NCI-H82 treated with DMSO at 0.1 percent for 48 hours (cell line): ENCODE data around the gene TMEM131L.
"Not testable (repeated sequence)": the region's sequence is repeated elsewhere in the genome, so short reads cannot be mapped to it uniquely, and the experiment has no call there.

Experiments used
- DNase-seq: peaks from one replicate; lab custom pipeline; 2025; ENCODE audit not compliant: unreplicated experiment; lab: John Stamatoyannopoulos, UW

The TMEM131L gene

DNA sequence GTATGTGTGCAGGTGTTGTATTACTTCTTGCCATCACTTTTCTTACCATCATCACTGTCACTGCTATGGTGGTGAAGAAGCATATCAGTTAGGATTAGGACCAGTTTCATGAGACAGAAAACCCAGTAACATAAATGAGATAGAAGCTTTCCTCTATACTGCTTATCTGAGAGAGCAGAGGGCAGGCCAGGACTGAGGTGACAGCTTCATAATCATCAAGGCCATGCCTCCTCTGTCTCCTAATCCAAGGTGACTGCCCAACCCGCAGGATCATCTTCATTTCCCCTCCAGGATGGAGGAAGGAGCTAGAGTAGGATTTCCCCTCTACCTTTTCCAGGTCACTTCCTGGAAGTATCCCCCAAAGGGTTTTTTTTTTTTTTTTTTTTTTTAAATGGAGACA is 35.4 kb downstream of the TMEM131L start:
- no peak for DNase-seq

DNA sequence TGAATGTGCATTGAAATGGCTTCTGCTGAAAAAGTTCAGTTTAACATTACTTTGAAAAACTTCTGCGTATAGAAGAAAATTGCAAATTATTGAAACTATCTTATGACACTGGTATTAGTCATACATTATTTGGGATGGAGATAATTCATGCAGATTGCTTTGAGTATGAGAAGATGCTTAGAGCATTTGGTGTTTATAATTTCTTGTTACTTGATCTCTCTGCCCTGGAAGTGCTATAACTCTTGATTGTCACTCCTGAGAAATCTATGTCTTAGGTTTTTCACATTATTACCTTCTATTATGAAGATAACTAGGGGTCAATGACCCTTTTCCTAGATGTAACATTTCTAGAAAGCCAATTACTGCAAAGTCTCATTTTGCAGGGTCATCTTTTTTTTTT is 36.4 kb downstream of the TMEM131L start:
- DNase-seq, result no peak

DNA sequence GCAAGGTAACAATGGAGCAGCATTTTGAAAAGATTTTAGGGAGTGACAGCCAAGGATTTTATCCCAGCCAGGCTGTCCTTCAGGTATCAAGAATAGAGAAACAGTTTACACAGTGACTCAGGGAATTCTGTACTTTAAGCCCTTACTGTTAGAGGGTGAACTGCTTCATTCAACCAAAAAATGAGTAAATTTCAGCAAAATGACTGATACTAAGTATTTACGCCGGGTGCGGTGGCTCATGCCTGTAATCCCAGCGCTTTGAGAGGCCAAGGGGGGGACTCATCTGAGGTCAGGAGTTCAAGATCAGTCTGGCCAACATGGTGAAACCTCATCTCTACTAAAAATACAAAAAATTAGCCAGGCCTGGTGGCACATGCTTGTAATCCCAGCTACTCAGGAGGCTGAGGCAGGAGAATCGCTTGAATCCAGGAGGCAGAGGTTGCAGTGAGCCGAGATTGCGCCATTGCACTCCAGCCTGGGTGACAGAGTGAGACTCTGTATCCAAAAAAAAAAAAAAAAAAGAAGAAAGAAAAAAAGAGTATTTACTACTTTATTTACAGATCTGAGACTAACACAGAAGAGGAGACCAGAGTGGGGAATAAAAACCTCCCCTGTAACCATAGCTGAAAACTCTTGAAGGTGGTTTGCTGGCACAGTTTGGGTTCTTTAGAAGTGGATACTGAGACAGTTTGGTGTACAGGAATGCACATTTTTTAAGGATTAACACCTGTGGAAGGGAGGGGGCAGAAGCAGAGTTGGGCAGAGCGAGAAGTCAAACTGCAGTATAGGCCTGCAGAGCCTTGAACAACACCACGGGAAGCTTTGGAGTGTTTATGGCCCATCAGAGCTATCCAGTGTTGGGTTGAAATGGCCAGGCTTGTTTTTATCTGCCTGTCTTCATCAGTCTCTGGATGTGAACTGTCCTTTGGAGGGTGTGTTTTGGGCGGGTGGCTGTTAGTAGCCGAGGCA is 40.5 kb downstream of the TMEM131L start:
- DNase-seq, result no peak

DNA sequence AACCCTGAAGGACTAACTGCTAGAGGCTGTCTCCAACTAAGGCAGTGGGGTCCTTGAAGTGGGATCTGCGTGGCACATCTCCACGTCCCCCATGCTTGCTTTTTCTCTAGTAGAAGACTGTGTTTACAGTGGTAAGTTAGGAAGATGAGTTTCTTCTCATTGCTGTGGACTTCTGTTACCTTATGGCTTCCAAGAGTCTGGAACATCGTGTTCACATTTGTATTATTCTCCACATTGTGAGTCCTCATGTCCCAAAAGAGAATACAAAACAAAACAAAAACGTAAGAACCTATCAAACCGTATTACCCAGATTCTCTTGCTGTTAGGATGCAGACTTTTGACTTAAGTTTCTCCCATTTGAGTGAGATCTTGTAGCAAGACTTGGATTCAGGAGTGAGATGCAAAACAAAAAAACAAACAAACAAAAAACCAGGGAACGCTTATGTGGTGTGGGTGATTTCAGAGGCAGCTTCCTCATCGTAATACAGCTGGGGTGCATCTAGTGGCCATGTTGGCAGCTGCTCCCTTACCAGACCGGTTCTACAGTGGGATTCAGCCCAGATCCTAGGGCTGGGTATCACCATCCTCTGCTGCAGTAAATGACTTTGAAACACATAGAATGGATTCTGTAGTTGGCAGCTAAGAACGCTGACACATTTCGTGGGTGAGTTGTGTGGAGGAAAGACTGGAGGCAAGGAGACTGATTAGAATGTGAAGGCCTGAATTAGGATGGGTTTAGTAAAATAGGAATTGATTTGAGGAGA is 41.3 kb downstream of the TMEM131L start:
- DNase-seq, result no peak

DNA sequence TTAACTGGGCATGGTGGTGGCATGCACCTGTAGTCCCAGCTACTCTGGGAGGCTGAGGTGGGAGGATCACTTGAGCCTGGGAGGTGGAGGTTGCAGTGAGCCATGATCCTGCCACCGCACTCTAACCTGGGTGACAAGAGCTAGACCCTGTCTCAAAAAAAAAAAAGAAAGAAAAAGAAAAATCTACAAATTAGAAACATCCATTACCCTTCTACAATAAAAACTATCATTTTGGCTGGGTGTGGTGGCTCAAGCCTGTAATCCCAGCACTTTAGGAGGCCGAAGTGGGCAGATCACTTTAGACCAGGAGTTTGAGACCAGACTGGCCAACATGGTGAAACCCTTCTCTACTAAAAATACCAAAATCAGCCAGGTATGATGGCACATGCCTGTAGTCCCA is 43.1 kb downstream of the TMEM131L start:
- not testable (repeated sequence) for DNase-seq

DNA sequence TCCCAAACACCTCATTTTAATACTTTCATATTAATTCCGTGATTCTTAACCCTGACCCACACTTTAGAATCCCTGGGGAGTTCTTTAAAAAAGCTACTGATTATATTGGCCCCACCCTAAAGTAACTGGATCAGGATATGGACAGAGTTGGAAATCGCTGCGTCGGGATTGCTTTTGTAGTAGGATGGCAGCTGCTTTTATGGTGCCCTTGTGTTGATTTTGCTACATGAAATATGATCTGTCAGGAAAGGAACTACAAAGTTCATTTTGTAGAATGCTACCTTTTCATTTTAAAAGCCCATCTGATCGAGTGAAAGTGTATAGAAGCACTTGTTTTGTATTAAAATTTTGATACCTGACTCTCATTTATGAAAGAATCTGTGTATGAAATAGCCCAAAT is 43.6 kb downstream of the TMEM131L start:
- no peak for DNase-seq

DNA sequence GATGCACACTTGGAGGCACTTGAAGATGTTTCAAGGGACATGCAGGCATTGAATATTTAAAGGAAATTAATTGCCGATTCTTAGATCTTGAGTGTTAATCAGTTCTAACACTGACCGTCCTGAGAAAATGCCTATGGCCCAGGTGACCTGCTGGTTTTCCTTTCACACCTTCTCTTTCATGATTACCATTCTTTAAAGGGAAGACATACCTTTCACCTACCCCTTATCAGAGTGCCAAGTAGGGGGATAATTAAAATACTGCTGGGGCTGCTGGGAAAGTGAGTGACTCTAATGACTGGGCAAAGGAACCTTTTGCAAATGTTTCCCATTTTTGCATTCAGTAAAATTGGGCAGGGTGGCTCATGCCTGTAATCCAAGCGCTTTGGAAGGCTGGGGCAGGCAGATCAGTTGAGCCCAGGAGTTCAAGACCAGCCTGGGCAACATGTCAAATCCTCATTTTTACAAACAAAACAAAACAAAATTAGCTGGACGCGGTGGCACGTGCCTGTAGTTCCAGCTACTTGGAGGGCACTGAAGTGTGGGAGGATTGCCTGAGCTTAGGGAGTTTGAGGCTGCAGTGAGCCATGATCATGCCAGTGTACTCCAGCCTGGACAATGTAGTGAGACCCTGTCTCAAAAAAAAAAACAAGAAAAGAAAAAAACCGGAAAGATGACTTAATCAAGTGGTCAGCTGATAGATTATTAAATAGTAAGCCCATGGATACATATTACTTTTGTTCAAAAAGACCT is 44.3 kb downstream of the TMEM131L start:
- no peak for DNase-seq

DNA sequence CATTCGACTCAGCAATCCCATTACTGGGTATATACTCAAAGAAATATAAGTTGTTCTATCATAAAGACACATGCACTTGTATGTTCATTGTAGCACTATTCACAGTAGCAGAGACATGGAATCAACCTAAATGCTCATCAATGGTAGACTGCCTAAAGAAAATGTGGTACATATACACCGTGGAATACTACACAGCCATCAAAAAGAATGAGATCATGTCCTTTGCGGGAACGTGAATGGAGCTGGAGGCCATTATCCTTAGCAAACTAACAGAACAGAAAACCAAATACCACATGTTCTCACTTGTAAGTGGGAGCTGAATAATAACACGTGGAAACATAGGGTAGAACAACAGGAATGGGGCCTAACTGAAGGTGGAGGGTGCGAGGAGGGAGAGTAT is 44.9 kb downstream of the TMEM131L start:
- DNase-seq, result no peak

DNA sequence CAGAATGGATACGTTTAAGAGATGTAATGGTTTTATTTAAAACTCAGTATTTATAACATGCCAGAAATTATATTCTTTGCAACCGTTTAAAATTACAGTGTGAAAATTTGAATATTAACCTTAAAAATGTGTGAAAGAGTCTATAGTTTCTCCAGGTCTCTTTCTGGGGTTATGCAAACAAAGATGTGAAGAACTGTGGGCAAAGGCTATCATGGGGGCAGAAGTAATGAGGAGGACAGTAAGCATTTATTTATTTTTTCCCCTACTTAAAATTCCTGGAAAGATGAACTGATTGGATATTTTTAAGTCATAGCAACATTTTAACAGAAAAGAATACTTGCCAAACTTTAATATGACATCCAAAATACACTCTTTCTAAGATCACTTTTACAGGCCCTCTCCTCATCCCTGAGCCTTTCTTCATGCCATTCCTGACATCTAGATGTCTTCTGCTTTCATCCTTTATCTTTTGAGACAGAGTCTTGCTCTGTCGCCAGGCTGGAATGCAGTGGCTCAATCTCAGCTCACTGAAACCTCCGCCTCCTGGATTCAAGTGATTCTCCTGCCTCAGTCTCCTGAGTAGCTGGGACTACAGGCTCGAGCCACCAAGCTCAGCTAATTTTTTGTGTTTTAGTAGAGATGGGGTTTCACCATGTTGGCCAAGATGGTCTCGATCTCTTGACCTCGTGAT is 46.1 kb downstream of the TMEM131L start:
- DNase-seq, result no peak

DNA sequence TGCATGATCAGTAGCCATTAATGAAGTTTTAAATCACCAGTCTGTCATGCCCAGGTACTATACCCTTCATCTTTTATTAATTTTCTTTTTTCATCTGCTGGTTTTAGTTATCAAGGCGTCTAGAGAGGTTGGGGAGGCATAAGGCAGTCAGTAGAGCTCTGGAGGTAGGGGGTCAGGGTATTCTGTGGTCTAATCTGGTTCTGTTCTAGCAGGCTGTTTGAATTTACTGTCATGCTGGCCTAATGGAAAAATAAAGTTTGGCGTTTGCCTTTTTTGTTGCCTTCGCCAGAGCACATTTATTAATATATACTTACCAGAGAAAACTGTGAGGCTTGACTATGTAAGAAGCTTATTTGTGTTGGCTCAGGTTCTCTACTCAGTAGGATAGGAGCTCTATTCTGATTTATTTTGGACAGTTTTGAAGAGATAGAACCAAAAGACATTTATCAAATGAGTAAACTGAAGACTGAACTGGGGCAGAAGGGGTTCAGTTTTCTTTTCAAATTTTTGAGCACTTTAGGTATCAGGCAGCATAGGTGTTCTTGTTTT is 46.9 kb downstream of the TMEM131L start:
- DNase-seq, result no peak

DNA sequence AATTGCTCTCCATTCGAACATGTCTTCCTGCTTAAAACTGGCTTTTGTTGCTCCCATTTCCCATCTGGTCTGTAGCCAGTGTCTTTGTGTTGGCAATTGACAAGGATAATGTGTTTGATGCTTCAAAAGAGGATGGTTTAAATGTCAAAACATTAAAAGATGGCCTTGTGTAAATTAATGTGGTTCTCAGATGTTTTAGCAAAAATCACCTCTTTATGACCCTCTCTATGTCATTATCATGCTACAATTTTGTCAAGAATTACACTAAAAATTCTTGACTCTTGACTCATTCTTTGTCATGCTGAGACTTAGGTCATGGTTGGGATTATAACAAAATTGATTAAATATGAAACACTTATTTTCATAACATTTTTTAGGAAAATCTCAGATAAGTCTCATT is 47.4 kb downstream of the TMEM131L start:
- DNase-seq, result no peak

DNA sequence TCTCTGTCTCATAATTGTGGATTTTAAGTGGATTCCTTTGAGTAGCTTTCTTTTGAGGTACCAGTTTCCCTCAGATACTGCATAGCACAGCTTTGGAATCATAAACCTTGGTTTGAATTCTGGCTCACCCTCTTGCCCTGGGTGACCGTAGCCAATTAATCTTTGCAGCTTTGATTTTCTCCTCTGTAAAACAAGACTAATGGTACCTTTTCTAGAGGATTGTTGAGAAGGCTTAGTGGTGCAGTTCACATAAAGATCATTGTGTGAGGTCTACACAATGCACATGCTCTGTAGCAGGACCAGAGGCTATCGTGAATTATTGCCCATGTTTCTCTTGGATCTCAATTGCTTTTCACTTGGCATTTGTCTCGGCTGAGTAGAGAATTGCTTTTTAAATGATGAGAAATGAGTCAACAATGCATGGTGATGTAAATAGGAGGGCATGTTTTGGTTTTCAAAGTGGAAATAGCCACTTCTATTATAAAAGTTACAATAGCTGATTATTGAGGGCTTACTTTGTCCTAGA is 47.9 kb downstream of the TMEM131L start:
- DNase-seq, result no peak

DNA sequence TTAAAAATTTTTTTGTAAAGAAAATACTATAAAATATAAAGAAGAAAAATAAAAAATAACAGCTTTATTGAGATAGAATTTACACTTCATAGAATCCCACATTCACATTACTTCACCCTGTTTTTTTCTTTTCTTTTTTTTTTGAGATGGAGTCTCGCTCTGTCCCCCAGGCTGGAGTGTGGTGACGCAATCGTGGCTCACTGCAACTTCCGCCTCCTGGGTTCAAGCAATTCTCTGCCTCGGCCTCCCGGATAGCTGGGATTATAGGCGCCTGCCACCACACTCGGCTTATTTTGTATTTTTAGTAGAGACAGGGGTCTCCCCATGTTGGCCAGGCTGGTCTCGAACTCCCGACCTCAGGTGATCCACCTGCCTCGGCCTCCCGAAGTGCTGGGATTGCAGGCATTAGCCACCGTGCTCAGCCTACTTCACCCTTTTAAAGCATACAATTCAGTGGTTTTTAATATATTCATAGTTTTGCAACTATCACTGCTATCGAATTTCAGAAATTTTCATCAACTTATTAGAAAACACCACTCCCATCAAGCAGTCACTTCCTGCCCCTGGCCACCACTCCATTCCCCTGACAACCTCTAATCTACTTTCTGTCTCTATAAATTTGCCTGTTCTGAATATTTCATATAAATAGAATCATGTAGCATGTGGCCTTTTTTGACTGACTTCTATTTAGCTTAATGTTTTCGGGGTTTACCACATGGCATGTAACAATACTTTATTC is 48.7 kb downstream of the TMEM131L start:
- DNase-seq, result no peak

DNA sequence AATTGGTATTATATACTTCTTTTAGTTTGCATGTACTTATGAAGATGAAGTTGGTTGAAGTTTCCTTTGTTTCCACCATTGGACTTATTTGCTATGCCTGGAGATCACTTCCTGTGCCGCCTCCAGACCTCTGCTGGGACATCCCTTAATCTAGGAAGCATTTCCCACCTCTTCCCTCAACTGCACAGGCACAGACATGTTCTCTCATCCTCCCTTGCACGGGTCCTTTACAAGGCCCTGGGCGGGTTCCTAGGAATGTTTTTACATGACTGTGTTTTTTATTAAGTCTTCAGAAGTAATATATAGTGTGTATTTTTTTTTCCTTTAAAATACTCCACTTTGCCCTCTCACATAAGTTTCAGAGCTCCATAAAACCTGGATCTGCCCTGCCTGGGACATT is 51.0 kb downstream of the TMEM131L start:
- DNase-seq, result no peak

DNA sequence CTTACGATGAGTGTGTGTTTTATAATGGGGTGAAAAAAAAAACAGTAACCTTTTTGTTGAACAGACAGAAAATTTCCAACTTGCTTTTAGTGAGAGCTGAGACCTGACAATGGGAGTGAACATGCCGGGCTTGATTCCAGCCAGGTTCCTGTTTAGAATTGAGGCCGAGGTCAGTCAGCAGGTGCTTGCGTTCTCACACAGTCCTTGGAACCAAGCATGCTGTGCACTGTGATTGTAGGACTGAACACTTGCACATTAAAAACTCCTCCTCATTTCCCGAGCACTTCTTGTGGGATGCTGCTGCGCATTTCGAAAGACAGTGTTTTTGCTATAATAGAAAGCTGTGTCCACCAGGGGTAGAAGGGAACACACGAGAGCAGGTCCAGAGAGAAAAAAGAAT is 51.8 kb downstream of the TMEM131L start:
- no peak for DNase-seq

DNA sequence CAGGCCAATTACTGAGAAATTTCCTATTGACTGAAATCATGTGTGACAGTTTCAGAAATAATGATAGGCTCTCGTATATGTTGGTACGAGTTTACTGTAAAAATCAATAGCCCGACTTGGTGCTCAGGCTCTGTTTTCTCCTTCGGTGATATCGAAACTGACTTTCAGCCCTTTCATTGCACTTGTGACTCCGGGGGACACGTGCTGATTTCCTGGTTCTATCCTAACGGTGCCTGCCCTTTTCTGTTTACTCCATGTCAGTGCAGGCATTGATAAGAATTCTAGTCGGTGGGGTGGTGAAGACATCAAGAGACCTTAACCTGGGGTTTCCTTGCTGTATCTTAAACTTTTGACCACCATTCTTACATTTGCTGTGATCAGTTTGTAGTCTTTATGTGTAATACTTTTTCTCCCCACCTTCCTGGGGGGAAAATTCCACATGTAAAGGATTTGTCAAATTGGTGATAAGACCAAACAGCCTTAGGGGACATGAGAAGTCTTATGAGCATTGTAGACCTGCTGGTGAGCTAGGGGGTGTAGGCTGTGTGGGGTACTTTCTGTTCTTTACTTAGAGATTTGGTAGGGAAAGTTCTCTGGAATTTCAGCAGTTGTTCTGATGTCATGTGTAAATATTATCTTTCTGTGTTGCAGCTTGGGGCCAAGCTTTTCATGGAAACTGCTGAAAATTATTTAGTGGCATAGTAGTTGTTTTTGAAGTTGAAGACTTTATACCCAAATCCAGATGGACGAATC is 52.7 kb downstream of the TMEM131L start:
- DNase-seq, result no peak

DNA sequence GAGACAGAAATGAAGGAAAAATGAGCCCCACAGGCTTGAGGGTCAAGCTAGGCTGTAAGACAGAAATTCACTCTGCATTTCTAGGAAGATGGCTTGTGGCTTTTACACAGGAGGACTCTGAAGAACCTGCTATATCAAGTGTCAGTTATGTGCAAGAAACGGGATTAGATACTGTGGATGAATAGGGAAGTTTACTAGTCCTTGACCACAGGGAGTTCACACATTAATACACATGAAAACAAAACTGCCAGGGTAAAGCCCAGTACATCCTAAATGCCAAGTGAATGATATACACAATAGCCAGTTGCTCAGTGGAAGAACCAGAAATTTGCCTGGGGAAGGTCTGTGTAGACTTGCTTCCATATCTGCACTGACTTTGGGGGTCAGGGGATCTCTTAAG is 53.5 kb downstream of the TMEM131L start:
- no peak for DNase-seq

DNA sequence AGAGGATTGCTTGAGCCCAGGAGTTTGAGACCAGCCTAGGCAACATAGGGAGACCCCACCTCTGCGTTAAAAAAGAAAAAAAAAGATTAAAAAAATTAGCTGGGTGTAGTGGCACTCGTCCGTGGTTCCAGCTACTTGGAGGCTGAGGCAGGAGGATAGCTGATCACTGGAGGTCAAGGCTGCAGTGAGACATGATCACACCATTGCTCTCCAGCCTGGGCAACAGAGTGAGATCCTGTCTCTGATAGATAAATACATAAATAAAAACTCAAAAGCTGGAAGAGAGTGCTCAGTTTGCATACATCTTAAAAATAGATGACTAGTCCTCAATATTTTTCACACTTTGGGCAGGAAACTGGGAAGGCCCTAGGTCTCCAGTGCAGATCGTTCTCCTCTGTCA is 54.1 kb downstream of the TMEM131L start:
- DNase-seq, result no peak

DNA sequence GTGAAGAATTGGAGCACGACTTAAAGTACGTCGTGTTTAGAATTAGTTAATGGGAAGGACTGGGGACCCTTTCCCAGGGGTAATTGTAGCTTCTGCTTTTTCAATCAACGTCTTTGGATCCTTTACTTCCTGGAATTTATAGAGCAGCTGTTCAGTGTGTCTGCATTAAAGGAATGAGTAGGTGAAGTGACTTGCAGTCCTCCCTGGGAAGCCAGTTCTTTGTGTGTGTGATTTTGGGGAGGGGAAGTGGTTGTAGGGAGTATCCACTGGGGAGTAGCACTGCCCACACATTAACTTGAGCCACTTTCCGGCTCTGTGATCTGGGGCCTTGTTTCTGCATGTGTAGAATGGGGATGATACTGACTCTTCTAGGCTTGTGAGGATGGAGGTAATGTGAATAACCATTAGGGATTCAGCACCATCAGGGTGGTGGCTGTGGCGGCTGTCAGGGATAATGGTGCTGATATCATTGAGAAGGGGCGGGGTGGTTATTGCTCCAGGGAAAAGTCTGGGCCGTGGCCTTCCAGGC is 54.7 kb downstream of the TMEM131L start:
- DNase-seq, result no peak
